ENCODE measurements around the gene SLX4IP.
A peak's percentile ranks its signal among the peaks of the same experiment; 100 is the strongest.

Gene SLX4IP

GRCh38 chr20:10647909-10648308 is 212.8 kb downstream of the SLX4IP start:
- DNase-seq (ENCODE audit: low read depth, low spot score) = no peak
- H3K4me3 ChIP-seq (ENCODE audit: low read length) = no peak overlapping the region

- no peak overlapping the region for H3K4me3 ChIP-seq (ENCODE audit: low read length)
- DNase-seq (ENCODE audit: low read depth, low spot score) = no peak
Observed at GRCh38 chr20:10648651-10649050, 213.5 kb downstream of the SLX4IP start.

GRCh38 chr20:10649080-10649796 is 214.1 kb downstream of the SLX4IP start:
- DNase-seq (ENCODE audit: low read depth, low spot score) = no peak
- no peak overlapping the region for H3K4me3 ChIP-seq (ENCODE audit: low read length)

GRCh38 chr20:10649797-10650160 is 214.7 kb downstream of the SLX4IP start:
- no peak for DNase-seq (ENCODE audit: low read depth, low spot score)
- H3K4me3 ChIP-seq (ENCODE audit: low read length) = no peak overlapping the region

- peak; percentile 52 for DNase-seq (ENCODE audit: low read depth, low spot score)
- H3K4me3 ChIP-seq (ENCODE audit: low read length) = no peak overlapping the region
Observed at GRCh38 chr20:10651227-10651990, 216.3 kb downstream of the SLX4IP start.

GRCh38 chr20:10652185-10652584 is 217.1 kb downstream of the SLX4IP start:
- DNase-seq (ENCODE audit: low read depth, low spot score) = no peak
- no peak overlapping the region for H3K4me3 ChIP-seq (ENCODE audit: low read length)

GRCh38 chr20:10652660-10653261 is 217.7 kb downstream of the SLX4IP start:
- no peak overlapping the region for H3K4me3 ChIP-seq (ENCODE audit: low read length)
- no peak for DNase-seq (ENCODE audit: low read depth, low spot score)

GRCh38 chr20:10653599-10654249 is 218.6 kb downstream of the SLX4IP start:
- no peak for DNase-seq (ENCODE audit: low read depth, low spot score)
- no peak overlapping the region for H3K4me3 ChIP-seq (ENCODE audit: low read length)

- no peak overlapping the region for H3K4me3 ChIP-seq (ENCODE audit: low read length)
- DNase-seq (ENCODE audit: low read depth, low spot score) = no peak
Observed at GRCh38 chr20:10654250-10654610, 219.1 kb downstream of the SLX4IP start.

- no peak overlapping the region for H3K4me3 ChIP-seq (ENCODE audit: low read length)
- DNase-seq (ENCODE audit: low read depth, low spot score) = no peak
Observed at GRCh38 chr20:10654630-10655029, 219.5 kb downstream of the SLX4IP start.

- no peak for DNase-seq (ENCODE audit: low read depth, low spot score)
- H3K4me3 ChIP-seq (ENCODE audit: low read length) = no peak overlapping the region
Observed at GRCh38 chr20:10655720-10656669, 220.9 kb downstream of the SLX4IP start.

GRCh38 chr20:10657453-10657852 is 222.3 kb downstream of the SLX4IP start:
- no peak for DNase-seq (ENCODE audit: low read depth, low spot score)
- no peak overlapping the region for H3K4me3 ChIP-seq (ENCODE audit: low read length)

- DNase-seq (ENCODE audit: low read depth, low spot score) = no peak
- H3K4me3 ChIP-seq (ENCODE audit: low read length) = no peak overlapping the region
Observed at GRCh38 chr20:10658051-10658823, 223.1 kb downstream of the SLX4IP start.

GRCh38 chr20:10658876-10659632 is 223.9 kb downstream of the SLX4IP start:
- no peak overlapping the region for H3K4me3 ChIP-seq (ENCODE audit: low read length)
- DNase-seq (ENCODE audit: low read depth, low spot score) = no peak

- no peak for DNase-seq (ENCODE audit: low read depth, low spot score)
- no peak overlapping the region for H3K4me3 ChIP-seq (ENCODE audit: low read length)
Observed at GRCh38 chr20:10659651-10660601, 224.8 kb downstream of the SLX4IP start.

GRCh38 chr20:10660661-10661060 is 225.6 kb downstream of the SLX4IP start:
- no peak for DNase-seq (ENCODE audit: low read depth, low spot score)
- no peak overlapping the region for H3K4me3 ChIP-seq (ENCODE audit: low read length)

Data from Jurkat, Clone E6-1 (cell line).